Measurements from ENCODE around the gene CLCN5. TPM values are rescaled to one million over a fixed set of nuclear protein-coding genes. Genes with fewer than 3 reads are reported as not detected.

Gene CLCN5
- total RNA-seq, 1 experiment from 2014 or later: 23.6 TPM

DNA sequence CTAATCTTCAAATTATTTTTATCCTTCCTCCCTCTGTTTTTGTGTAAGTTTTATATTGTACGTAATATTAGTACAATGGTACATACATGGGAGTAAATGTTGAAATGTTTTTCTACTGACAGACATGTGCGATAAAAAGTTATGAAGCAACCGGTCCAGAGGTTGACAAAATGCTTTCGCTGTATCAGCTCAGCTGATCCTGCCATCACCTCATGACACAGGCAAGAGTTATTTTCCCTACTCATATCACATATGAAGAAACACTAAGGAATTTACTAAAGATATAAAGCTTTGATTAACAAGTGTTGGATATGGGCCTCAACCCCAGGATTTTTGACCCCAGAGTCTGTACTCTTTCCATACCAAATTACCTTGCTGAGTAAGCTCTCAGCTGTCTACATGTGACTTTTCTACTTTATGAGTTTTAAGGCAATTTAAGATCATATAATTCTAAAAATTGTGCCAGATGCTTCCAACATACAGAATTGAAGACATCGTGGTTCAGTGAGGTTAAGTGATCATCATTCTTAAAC is 50.0 kb downstream of the CLCN5 start:
- no peak for DNase-seq (ENCODE audit: low read depth, low spot score)
- in situ Hi-C loops (cut with HindIII; ENCODE audit: low pct_unique_long_range_greater_than_20kb, low sequenced_read_pairs): no loop called here
- ChIA-PET POLR2A (no interaction called here), CTCF (no interaction called here)
- no TSS peak for BruUV-seq (replicated peaks)
- H3K27ac ChIP-seq (ENCODE audit: low read length): no peak overlapping the region
- ATAC-seq: no peak
- TF ChIP-seq, protein P1, sequence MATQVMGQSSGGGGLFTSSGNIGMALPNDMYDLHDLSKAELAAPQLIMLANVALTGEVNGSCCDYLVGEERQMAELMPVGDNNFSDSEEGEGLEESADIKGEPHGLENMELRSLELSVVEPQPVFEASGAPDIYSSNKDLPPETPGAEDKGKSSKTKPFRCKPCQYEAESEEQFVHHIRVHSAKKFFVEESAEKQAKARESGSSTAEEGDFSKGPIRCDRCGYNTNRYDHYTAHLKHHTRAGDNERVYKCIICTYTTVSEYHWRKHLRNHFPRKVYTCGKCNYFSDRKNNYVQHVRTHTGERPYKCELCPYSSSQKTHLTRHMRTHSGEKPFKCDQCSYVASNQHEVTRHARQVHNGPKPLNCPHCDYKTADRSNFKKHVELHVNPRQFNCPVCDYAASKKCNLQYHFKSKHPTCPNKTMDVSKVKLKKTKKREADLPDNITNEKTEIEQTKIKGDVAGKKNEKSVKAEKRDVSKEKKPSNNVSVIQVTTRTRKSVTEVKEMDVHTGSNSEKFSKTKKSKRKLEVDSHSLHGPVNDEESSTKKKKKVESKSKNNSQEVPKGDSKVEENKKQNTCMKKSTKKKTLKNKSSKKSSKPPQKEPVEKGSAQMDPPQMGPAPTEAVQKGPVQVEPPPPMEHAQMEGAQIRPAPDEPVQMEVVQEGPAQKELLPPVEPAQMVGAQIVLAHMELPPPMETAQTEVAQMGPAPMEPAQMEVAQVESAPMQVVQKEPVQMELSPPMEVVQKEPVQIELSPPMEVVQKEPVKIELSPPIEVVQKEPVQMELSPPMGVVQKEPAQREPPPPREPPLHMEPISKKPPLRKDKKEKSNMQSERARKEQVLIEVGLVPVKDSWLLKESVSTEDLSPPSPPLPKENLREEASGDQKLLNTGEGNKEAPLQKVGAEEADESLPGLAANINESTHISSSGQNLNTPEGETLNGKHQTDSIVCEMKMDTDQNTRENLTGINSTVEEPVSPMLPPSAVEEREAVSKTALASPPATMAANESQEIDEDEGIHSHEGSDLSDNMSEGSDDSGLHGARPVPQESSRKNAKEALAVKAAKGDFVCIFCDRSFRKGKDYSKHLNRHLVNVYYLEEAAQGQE (IDR thresholded peaks at IDR 0.05; ENCODE audit: insufficient read depth in 1 of 2, low read depth in 2 of 2, low read length in 1 of 2): no peak
- TF ChIP-seq SIN3A (IDR thresholded peaks at IDR 0.05; ENCODE audit: borderline replicate concordance, insufficient read depth, low read depth, low read length) (no peak), TCF7L2 (IDR thresholded peaks at IDR 0.05; ENCODE audit: low read depth, low read length) (no peak), POLR2AphosphoS5 (IDR thresholded peaks at IDR 0.05; ENCODE audit: low read depth, low read length) (no peak)
- TF ChIP-seq, protein P2, sequence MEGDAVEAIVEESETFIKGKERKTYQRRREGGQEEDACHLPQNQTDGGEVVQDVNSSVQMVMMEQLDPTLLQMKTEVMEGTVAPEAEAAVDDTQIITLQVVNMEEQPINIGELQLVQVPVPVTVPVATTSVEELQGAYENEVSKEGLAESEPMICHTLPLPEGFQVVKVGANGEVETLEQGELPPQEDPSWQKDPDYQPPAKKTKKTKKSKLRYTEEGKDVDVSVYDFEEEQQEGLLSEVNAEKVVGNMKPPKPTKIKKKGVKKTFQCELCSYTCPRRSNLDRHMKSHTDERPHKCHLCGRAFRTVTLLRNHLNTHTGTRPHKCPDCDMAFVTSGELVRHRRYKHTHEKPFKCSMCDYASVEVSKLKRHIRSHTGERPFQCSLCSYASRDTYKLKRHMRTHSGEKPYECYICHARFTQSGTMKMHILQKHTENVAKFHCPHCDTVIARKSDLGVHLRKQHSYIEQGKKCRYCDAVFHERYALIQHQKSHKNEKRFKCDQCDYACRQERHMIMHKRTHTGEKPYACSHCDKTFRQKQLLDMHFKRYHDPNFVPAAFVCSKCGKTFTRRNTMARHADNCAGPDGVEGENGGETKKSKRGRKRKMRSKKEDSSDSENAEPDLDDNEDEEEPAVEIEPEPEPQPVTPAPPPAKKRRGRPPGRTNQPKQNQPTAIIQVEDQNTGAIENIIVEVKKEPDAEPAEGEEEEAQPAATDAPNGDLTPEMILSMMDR (IDR thresholded peaks at IDR 0.05): no peak
- no peaks in the 10 kb centered on the region for H3K4me1 ChIP-seq (ENCODE audit: control insufficient read depth, insufficient read depth, low read length)
- H3K36me3 ChIP-seq (ENCODE audit: control insufficient read depth, insufficient read depth, low read length): no peaks in the 10 kb centered on the region
- intact Hi-C loops (cut with micrococcal nuclease; ENCODE audit: unreplicated experiment): no loop called here
- no peaks in the 10 kb centered on the region for H3K27me3 ChIP-seq (ENCODE audit: control insufficient read depth, insufficient read depth, low read length)
- no peak overlapping the region for H3K4me3 ChIP-seq (ENCODE audit: low read depth in 2 of 2, low read length in 2 of 2)
- H3K9me3 ChIP-seq (ENCODE audit: control insufficient read depth, insufficient read depth, low read depth, low read length): no peaks in the 10 kb centered on the region

DNA sequence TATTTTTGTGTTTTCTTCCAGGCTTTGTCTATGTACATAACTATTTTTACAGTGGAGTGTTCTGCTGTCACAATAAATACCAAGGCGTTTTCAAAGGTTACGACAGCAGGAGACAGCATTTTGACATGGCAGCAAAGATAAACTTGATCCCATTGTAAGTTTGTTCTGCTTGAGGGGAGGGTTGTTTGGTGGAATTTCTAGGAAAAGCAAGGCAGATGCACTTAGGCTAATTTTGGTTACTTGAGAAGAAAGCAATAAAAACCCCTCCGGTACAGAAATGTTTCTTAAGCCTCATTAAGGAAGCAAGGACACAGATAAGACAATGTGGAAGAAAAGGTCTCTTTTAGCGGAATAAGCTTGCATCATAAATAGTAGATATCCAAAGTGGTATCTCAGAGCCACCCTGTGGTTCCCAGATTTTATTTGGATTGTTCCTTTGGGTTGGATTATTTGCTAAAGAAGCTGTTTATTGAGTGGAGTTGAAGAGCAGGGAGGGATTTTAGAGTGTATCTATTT is 54.3 kb downstream of the CLCN5 start:
- no peaks in the 10 kb centered on the region for H3K4me1 ChIP-seq (ENCODE audit: control insufficient read depth, insufficient read depth, low read length)
- no peak overlapping the region for H3K27ac ChIP-seq (ENCODE audit: low read length)
- DNase-seq (ENCODE audit: low read depth, low spot score): no peak
- intact Hi-C loops (cut with micrococcal nuclease; ENCODE audit: unreplicated experiment): no loop called here
- no peak for ATAC-seq
- TF ChIP-seq POLR2AphosphoS5 (IDR thresholded peaks at IDR 0.05; ENCODE audit: low read depth, low read length) (no peak), TCF7L2 (IDR thresholded peaks at IDR 0.05; ENCODE audit: low read depth, low read length) (no peak), SIN3A (IDR thresholded peaks at IDR 0.05; ENCODE audit: borderline replicate concordance, insufficient read depth, low read depth, low read length) (no peak)
- TF ChIP-seq, protein P1 (IDR thresholded peaks at IDR 0.05; ENCODE audit: insufficient read depth in 1 of 2, low read depth in 2 of 2, low read length in 1 of 2): no peak
- TF ChIP-seq, protein P2 (IDR thresholded peaks at IDR 0.05): no peak
- in situ Hi-C loops (cut with HindIII; ENCODE audit: low pct_unique_long_range_greater_than_20kb, low sequenced_read_pairs): no loop called here
- no peaks in the 10 kb centered on the region for H3K9me3 ChIP-seq (ENCODE audit: control insufficient read depth, insufficient read depth, low read depth, low read length)
- H3K4me3 ChIP-seq (ENCODE audit: low read depth in 2 of 2, low read length in 2 of 2): no peak overlapping the region
- ChIA-PET POLR2A (no interaction called here), CTCF (no interaction called here)
- H3K36me3 ChIP-seq (ENCODE audit: control insufficient read depth, insufficient read depth, low read length): no peaks in the 10 kb centered on the region
- no TSS peak for BruUV-seq (replicated peaks)
- H3K27me3 ChIP-seq (ENCODE audit: control insufficient read depth, insufficient read depth, low read length): no peaks in the 10 kb centered on the region
